Stimulated activated CD8-positive, alpha-beta memory T cell treated with anti-CD3 and anti-CD28 coated beads, Interleukin-15, amount 100 ng/mL, for 48 hours (primary cell): ENCODE results near the gene TMEM126A.

ENCODE experiments used
- DNase-seq, 2 donors: peaks; one replicate each; pipeline ENCODE4 v3.0.0-alpha.2; 2020; ENCODE audit warnings: low read depth in 2 of 2

The TMEM126A gene

DNA sequence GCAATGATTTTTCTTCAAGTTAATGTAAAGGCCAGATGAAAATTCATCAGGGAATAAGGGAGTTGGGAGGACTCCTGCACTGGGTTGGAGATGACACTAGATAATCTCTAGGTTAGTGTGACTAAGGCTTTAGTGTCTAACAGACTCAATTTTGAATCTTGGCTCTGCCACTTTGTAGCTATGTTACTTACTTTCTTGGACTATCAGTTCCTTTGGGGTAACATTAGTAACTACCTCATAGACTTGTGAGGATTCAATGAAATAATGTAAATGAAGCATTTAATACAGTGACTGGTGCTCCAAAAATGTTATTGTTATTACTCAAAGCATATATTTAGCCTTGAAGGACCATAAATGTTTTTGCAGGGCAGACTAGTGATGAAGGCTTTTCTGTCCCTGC lies 47.8 kb downstream of the TMEM126A start:
- no peak for DNase-seq

DNA sequence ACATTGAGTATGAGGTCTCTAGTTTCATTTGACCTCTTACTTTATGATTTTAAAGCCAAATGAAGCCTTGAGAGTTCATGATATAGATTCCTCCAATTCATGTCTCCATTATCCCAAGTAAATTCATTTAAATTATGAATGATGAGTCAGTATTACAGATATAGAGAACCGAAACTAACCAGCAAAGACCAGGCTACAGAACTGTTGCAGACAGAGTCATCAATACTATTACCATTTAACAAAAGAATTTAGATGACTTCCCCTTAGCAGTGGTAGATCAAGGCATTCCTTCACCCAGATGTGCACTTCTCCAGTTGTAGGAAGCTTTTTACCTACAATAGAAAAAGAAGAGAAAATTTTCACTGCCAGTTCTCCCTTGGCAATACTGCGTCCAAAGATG lies 50.0 kb downstream of the TMEM126A start:
- no peak for DNase-seq

DNA sequence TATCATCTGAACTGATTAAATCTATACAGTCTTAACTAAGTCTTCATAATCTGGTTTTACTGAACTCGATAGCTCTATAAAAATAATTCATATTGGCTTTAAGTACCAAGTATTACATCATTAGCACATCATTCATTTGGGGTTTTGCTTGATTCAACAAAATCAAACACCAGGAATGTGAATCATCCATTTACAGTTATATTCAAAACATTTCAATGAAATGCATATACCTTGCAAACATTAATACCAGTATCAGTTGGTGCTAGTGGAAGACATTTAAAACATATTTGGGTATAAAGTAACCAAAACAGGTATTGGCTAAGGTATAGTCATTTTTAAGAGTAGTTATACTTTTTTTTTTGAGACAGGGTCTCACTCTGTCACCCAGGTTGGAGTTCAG lies 50.4 kb downstream of the TMEM126A start:
- no peak for DNase-seq

DNA sequence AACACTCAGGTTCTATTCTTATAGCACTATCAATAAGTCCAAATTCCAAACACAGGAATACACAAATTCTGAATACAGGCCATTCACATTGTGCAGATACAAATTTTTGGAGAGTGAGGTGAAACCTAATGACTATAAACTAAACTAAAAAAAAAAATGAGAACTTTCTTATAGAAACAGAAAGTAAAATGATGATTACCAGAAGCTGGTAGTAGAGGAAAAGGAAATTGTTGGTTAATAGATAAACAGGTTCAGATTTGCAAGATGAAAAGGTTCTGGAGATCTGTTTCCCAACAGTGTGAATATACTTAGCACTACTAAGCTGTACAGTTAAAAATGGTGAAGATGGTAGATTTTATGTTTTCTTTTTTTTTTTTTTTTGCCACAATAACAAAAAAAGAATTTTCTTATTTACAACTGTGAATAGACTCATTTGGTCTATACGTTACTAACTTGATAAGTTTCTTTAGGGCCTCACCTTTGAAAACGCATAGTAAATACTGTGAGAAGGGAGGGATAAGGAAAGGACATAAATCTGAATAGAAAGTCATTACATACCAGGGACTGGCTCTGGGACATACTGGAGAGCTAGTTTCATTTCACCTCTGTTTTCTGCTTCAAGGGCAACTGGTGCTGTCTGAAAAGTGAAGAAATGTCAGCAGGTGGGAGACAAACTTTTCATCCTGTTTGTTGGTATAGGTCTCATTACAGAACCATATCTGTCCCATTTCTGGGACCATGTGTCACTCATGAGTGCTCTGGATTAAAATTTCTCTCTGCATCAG lies 52.4 kb downstream of the TMEM126A start:
- no peak for DNase-seq

DNA sequence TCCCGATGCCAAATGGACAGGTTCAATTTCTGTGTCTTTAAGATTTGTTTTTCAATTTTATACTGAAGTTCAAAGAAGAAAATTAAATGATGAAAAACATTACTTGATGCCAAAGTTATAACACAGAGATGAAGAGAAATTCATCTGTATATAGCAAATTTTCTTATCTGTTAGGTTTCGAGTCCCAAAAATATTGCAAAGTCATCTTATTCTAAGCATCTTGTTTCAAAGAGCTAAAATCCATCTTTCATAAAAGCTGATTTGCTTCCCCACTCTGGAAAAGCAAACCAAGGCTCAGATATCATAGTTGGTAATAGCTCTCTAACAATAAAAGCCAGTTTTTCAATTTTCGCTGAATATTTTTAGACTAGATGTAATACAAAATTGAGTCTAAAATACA lies 57.2 kb downstream of the TMEM126A start:
- no peak for DNase-seq

DNA sequence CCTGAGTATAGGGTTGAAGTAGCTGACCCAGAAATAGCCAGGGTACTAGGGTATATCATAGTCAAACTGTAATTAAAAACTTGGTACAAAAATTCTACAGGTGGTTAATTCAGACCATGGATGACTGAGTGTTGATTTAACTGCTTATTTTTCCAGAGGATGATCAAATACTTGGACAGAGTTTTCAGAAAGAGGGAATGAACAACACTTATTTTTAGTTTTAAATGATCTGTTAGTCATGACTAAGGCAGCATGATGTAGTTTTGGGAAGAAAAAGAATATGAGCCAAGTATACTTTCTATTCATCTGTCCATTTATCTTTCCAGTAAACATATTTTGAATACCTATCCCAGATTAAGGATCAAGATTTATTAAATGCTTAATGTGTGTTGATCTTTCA lies 58.0 kb downstream of the TMEM126A start:
- DNase-seq, result no peak
